ENCODE measurements around the gene ARHGAP4.

The ARHGAP4 gene

GRCh38 chrX:153934148-153934761 is 8.2 kb upstream of the ARHGAP4 start:
- Histone ChIP-seq H2BK12ac (ENCODE audit: low read length) (no peak overlapping the region), H3K79me1 (ENCODE audit: low read depth, low read length) (peaks cover 6% of the 10 kb centered on the region), H3K9me3 (replicated peaks in 1 of 2; ENCODE audit: control insufficient read depth in 2 of 2, insufficient read depth in 1 of 2, low read depth in 1 of 2, low read length in 2 of 2) (no peaks in the 10 kb centered on the region), H2AFZ (ENCODE audit: low read length) (peak overlapping the region; percentile 56), H4K8ac (ENCODE audit: low read depth, low read length) (no peak overlapping the region), H2BK15ac (ENCODE audit: low read length) (no peak overlapping the region), H3K18ac (ENCODE audit: low read length) (peak overlapping the region; percentile 28), H2BK5ac (ENCODE audit: low read length) (peak overlapping the region; percentile 53), H4K91ac (ENCODE audit: low read depth, low read length, poor library complexity) (no peak overlapping the region), H3K9ac (ENCODE audit: low read depth, low read length, poor library complexity) (peak overlapping the region; percentile 90), H3K4ac (ENCODE audit: low read length) (no peak overlapping the region), H3K23ac (ENCODE audit: low read depth, low read length, poor library complexity) (peak overlapping the region; percentile 65), H3K36me3 (replicated peaks in 1 of 2; ENCODE audit: control insufficient read depth in 2 of 2, insufficient read depth in 2 of 2, low read length in 2 of 2) (peaks cover 10 to 37% of the 10 kb centered on the region in 2 donors), H2BK120ac (ENCODE audit: low read depth, low read length) (no peak overlapping the region), H3K4me1 (ENCODE audit: control insufficient read depth in 2 of 2, insufficient read depth in 1 of 2, low read depth in 1 of 2, low read length in 2 of 2) (peaks cover 0 to 4% of the 10 kb centered on the region in 2 donors), H2AK5ac (ENCODE audit: low read depth, low read length) (no peak overlapping the region), H3K14ac (ENCODE audit: low read length) (no peak overlapping the region), H3K27me3 (ENCODE audit: control insufficient read depth in 3 of 3, insufficient read depth in 3 of 3, low read depth in 1 of 3, low read length in 3 of 3) (peaks cover 0 to 26% (median 0%) of the 10 kb centered on the region in 3 experiments), H3K4me3 (ENCODE audit: low read length in 2 of 2) (peak overlapping the region; percentile 75 to 93), H3K27ac (replicated peaks; ENCODE audit: low read length) (no peak overlapping the region), H3K4me2 (ENCODE audit: insufficient read depth, low read length, poor library complexity, severe bottlenecking) (peak overlapping the region; percentile 62)
- WGBS, 2 donors (ENCODE audit: extremely low coverage in 2 of 2, insufficient read length in 2 of 2, insufficient replicate concordance in 1 of 2), result no CpG with 5 or more reads among the region's 33 CpGs
- DNase-seq (ENCODE audit: low spot score), result no peak

- peaks cover 6% of the 10 kb centered on the region for H3K79me1 ChIP-seq (ENCODE audit: low read depth, low read length)
- peaks cover 0 to 4% of the 10 kb centered on the region in 2 donors for H3K4me1 ChIP-seq (ENCODE audit: control insufficient read depth in 2 of 2, insufficient read depth in 1 of 2, low read depth in 1 of 2, low read length in 2 of 2)
- H4K8ac ChIP-seq (ENCODE audit: low read depth, low read length), result no peak overlapping the region
- no peak overlapping the region for H4K91ac ChIP-seq (ENCODE audit: low read depth, low read length, poor library complexity)
- H2AK5ac ChIP-seq (ENCODE audit: low read depth, low read length), result no peak overlapping the region
- no peak overlapping the region for H3K14ac ChIP-seq (ENCODE audit: low read length)
- no peak overlapping the region for H2BK120ac ChIP-seq (ENCODE audit: low read depth, low read length)
- no CpG with 5 or more reads among the region's 7 CpGs for WGBS, 2 donors (ENCODE audit: extremely low coverage in 2 of 2, insufficient read length in 2 of 2, insufficient replicate concordance in 1 of 2)
- H2BK5ac ChIP-seq (ENCODE audit: low read length), result no peak overlapping the region
- H3K4me2 ChIP-seq (ENCODE audit: insufficient read depth, low read length, poor library complexity, severe bottlenecking), result peak overlapping the region; percentile 2
- no peak overlapping the region for H2BK12ac ChIP-seq (ENCODE audit: low read length)
- peak overlapping the region in 1 of 2 donors; percentile 75 for H3K4me3 ChIP-seq (ENCODE audit: low read length in 2 of 2)
- H3K9ac ChIP-seq (ENCODE audit: low read depth, low read length, poor library complexity), result no peak overlapping the region
- no peak overlapping the region for H3K18ac ChIP-seq (ENCODE audit: low read length)
- H3K36me3 ChIP-seq (replicated peaks in 1 of 2; ENCODE audit: control insufficient read depth in 2 of 2, insufficient read depth in 2 of 2, low read length in 2 of 2), result peaks cover 10 to 41% of the 10 kb centered on the region in 2 donors
- peaks cover 0 to 26% (median 0%) of the 10 kb centered on the region in 3 experiments for H3K27me3 ChIP-seq (ENCODE audit: control insufficient read depth in 3 of 3, insufficient read depth in 3 of 3, low read depth in 1 of 3, low read length in 3 of 3)
- H3K27ac ChIP-seq (replicated peaks; ENCODE audit: low read length), result no peak overlapping the region
- H3K9me3 ChIP-seq (replicated peaks in 1 of 2; ENCODE audit: control insufficient read depth in 2 of 2, insufficient read depth in 1 of 2, low read depth in 1 of 2, low read length in 2 of 2), result no peaks in the 10 kb centered on the region
- no peak overlapping the region for H2BK15ac ChIP-seq (ENCODE audit: low read length)
- H3K4ac ChIP-seq (ENCODE audit: low read length), result no peak overlapping the region
- H2AFZ ChIP-seq (ENCODE audit: low read length), result no peak overlapping the region
- no peak overlapping the region for H3K23ac ChIP-seq (ENCODE audit: low read depth, low read length, poor library complexity)
- no peak for DNase-seq (ENCODE audit: low spot score)
Measured at GRCh38 chrX:153933748-153934147, 7.7 kb upstream of the ARHGAP4 start.

DNA sequence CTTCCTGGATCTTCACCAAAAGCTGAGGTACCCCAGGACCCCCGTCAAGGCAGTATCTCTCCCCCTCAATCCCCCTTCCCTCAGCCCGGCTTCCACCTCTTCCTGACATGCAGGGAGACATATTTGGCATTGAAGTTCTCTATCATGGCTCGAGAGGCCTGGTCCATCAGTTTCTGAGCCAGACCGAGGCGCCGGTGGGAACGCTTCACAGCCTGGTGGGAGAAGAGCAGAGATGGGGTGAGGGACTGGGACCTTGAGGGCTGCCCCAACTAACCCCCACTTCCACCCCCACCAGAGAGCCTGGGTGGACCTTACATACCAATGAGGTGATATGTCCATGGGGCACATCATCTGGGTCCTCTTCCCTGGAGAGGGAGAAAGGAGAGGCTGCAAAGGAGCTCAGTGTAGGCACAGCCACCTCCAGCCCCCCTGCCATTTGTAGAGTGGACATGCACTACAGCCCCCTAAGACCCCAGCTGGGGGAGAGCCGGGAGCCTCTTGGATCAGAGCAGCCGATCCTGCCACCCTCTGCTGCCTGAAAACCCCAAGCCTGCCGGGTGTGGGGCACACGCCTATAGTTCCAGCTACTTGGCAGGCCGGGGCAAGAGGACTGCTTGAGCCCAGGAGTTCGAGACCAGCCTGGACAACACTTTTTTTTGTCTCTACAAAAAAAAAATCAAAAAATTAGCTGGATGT is 6.3 kb upstream of the ARHGAP4 start:
- H3K4me2 ChIP-seq (ENCODE audit: insufficient read depth, low read length, poor library complexity, severe bottlenecking), result no peak overlapping the region
- no peak overlapping the region for H4K8ac ChIP-seq (ENCODE audit: low read depth, low read length)
- H3K4ac ChIP-seq (ENCODE audit: low read length), result no peak overlapping the region
- no peak overlapping the region for H3K27ac ChIP-seq (replicated peaks; ENCODE audit: low read length)
- H2BK15ac ChIP-seq (ENCODE audit: low read length), result no peak overlapping the region
- H3K79me1 ChIP-seq (ENCODE audit: low read depth, low read length), result peaks cover 6% of the 10 kb centered on the region
- no peak overlapping the region for H2AK5ac ChIP-seq (ENCODE audit: low read depth, low read length)
- no peak overlapping the region for H4K91ac ChIP-seq (ENCODE audit: low read depth, low read length, poor library complexity)
- no peak overlapping the region for H2BK12ac ChIP-seq (ENCODE audit: low read length)
- H3K4me1 ChIP-seq (ENCODE audit: control insufficient read depth in 2 of 2, insufficient read depth in 1 of 2, low read depth in 1 of 2, low read length in 2 of 2), result peaks cover 0 to 4% of the 10 kb centered on the region in 2 donors
- H3K27me3 ChIP-seq (ENCODE audit: control insufficient read depth in 3 of 3, insufficient read depth in 3 of 3, low read depth in 1 of 3, low read length in 3 of 3), result peaks cover 0 to 26% (median 0%) of the 10 kb centered on the region in 3 experiments
- WGBS, 2 donors (ENCODE audit: extremely low coverage in 2 of 2, insufficient read length in 2 of 2, insufficient replicate concordance in 1 of 2), result no CpG with 5 or more reads among the region's 13 CpGs
- no peak overlapping the region for H3K14ac ChIP-seq (ENCODE audit: low read length)
- DNase-seq (ENCODE audit: low spot score), result no peak
- H2AFZ ChIP-seq (ENCODE audit: low read length), result no peak overlapping the region
- H3K23ac ChIP-seq (ENCODE audit: low read depth, low read length, poor library complexity), result no peak overlapping the region
- H2BK120ac ChIP-seq (ENCODE audit: low read depth, low read length), result no peak overlapping the region
- H3K9me3 ChIP-seq (replicated peaks in 1 of 2; ENCODE audit: control insufficient read depth in 2 of 2, insufficient read depth in 1 of 2, low read depth in 1 of 2, low read length in 2 of 2), result no peaks in the 10 kb centered on the region
- no peak overlapping the region for H3K9ac ChIP-seq (ENCODE audit: low read depth, low read length, poor library complexity)
- H3K4me3 ChIP-seq (ENCODE audit: low read length in 2 of 2), result no peak overlapping the region
- H3K36me3 ChIP-seq (replicated peaks in 1 of 2; ENCODE audit: control insufficient read depth in 2 of 2, insufficient read depth in 2 of 2, low read length in 2 of 2), result peaks cover 10 to 41% of the 10 kb centered on the region in 2 donors
- H2BK5ac ChIP-seq (ENCODE audit: low read length), result no peak overlapping the region
- H3K18ac ChIP-seq (ENCODE audit: low read length), result no peak overlapping the region

GRCh38 chrX:153931748-153932147 is 5.7 kb upstream of the ARHGAP4 start:
- H3K4me1 ChIP-seq (ENCODE audit: control insufficient read depth in 2 of 2, insufficient read depth in 1 of 2, low read depth in 1 of 2, low read length in 2 of 2), result peaks cover 3 to 9% of the 10 kb centered on the region in 2 donors
- no CpG with 5 or more reads among the region's 13 CpGs for WGBS, 2 donors (ENCODE audit: extremely low coverage in 2 of 2, insufficient read length in 2 of 2, insufficient replicate concordance in 1 of 2)

More at GRCh38 chrX:153931748-153932147, 5.7 kb upstream of the ARHGAP4 start:
- Histone ChIP-seq H3K27ac (replicated peaks; ENCODE audit: low read length) (no peak overlapping the region), H2BK120ac (ENCODE audit: low read depth, low read length) (no peak overlapping the region), H3K9me3 (replicated peaks in 1 of 2; ENCODE audit: control insufficient read depth in 2 of 2, insufficient read depth in 1 of 2, low read depth in 1 of 2, low read length in 2 of 2) (no peaks in the 10 kb centered on the region), H2BK5ac (ENCODE audit: low read length) (no peak overlapping the region), H3K4ac (ENCODE audit: low read length) (no peak overlapping the region), H4K91ac (ENCODE audit: low read depth, low read length, poor library complexity) (no peak overlapping the region), H3K9ac (ENCODE audit: low read depth, low read length, poor library complexity) (no peak overlapping the region), H3K27me3 (ENCODE audit: control insufficient read depth in 3 of 3, insufficient read depth in 3 of 3, low read depth in 1 of 3, low read length in 3 of 3) (peaks cover 0 to 26% (median 0%) of the 10 kb centered on the region in 3 experiments), H3K23ac (ENCODE audit: low read depth, low read length, poor library complexity) (no peak overlapping the region), H3K79me1 (ENCODE audit: low read depth, low read length) (peaks cover 6% of the 10 kb centered on the region), H3K14ac (ENCODE audit: low read length) (no peak overlapping the region), H3K4me3 (ENCODE audit: low read length in 2 of 2) (no peak overlapping the region), H2BK12ac (ENCODE audit: low read length) (no peak overlapping the region), H2AFZ (ENCODE audit: low read length) (no peak overlapping the region), H2BK15ac (ENCODE audit: low read length) (no peak overlapping the region), H3K36me3 (replicated peaks in 1 of 2; ENCODE audit: control insufficient read depth in 2 of 2, insufficient read depth in 2 of 2, low read length in 2 of 2) (peaks cover 10 to 41% of the 10 kb centered on the region in 2 donors), H2AK5ac (ENCODE audit: low read depth, low read length) (no peak overlapping the region), H4K8ac (ENCODE audit: low read depth, low read length) (no peak overlapping the region), H3K18ac (ENCODE audit: low read length) (no peak overlapping the region), H3K4me2 (ENCODE audit: insufficient read depth, low read length, poor library complexity, severe bottlenecking) (no peak overlapping the region)
- no peak for DNase-seq (ENCODE audit: low spot score)
